Measurements from ENCODE around the gene OSBPL9.

DNA sequence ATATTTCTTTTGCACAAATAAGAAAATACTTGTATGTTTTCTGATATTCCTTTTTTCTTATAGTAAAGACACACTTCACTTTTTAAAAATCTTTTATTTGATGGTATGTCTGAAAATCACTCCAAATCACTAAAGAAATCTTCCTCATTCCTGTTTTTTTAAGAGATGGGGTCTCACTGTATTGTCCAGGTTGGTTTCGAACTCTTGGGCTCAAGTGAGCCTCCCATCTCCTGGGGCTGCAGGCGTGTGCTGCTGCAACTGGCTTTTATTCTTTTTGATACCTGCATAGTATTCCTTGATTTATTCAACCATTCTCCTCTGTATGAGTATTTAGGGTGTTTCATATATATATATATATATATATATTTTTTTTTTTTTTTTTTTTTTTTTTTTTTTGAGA, 88.1 kb downstream of the OSBPL9 start:
- TF ChIP-seq, protein P1, sequence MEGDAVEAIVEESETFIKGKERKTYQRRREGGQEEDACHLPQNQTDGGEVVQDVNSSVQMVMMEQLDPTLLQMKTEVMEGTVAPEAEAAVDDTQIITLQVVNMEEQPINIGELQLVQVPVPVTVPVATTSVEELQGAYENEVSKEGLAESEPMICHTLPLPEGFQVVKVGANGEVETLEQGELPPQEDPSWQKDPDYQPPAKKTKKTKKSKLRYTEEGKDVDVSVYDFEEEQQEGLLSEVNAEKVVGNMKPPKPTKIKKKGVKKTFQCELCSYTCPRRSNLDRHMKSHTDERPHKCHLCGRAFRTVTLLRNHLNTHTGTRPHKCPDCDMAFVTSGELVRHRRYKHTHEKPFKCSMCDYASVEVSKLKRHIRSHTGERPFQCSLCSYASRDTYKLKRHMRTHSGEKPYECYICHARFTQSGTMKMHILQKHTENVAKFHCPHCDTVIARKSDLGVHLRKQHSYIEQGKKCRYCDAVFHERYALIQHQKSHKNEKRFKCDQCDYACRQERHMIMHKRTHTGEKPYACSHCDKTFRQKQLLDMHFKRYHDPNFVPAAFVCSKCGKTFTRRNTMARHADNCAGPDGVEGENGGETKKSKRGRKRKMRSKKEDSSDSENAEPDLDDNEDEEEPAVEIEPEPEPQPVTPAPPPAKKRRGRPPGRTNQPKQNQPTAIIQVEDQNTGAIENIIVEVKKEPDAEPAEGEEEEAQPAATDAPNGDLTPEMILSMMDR (IDR thresholded peaks at IDR 0.05): no peak
- TF ChIP-seq POLR2A (IDR thresholded peaks at IDR 0.05): no peak
